Thyroid gland (tissue), 4 donors: ENCODE results near the gene FBRSL1.

ENCODE experiments used
- POLR2A ChIP-seq, 2 donors: fragments of 450-650 bp; IDR thresholded peaks; one replicate each; pipeline ENCODE4 v1.6.1; 2017; ENCODE audit warnings: antibody characterized with exemption in 2 of 2, mild to moderate bottlenecking in 2 of 2, moderate library complexity in 1 of 2
- TF ChIP-seq, protein P1 (sequence below), 6 experiments: fragments of 200-600 bp in 3 of 6; fragments of 450-650 bp in 3 of 6; sonication (generic) in 3 of 6; IDR thresholded peaks; one replicate each; pipeline ENCODE4 v1.5.1; 2016 to 2019; ENCODE audit warnings: antibody characterized with exemption in 6 of 6, mild to moderate bottlenecking in 2 of 6, inconsistent platforms in 1 of 6, moderate library complexity in 1 of 6

DNA sequence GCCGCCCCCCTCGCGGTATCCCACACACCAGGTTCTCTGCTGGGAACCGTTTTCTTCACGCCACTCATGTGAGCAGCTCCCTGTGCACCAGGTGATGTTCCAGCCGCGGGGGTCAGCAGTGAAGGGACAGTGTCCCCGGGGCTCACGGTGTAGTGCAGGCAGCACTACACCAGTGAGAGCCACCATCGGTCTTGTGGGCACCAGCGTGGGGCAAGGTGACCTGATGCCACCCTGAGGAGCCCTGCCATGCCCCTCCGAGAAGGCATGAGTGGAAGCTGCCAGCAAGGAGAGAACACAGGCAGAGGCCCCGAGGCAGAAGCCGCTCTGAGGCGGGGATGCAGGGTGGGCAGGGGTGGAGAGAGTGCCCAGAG lies 11.5 kb upstream of the FBRSL1 start:
- TF ChIP-seq, protein P1, sequence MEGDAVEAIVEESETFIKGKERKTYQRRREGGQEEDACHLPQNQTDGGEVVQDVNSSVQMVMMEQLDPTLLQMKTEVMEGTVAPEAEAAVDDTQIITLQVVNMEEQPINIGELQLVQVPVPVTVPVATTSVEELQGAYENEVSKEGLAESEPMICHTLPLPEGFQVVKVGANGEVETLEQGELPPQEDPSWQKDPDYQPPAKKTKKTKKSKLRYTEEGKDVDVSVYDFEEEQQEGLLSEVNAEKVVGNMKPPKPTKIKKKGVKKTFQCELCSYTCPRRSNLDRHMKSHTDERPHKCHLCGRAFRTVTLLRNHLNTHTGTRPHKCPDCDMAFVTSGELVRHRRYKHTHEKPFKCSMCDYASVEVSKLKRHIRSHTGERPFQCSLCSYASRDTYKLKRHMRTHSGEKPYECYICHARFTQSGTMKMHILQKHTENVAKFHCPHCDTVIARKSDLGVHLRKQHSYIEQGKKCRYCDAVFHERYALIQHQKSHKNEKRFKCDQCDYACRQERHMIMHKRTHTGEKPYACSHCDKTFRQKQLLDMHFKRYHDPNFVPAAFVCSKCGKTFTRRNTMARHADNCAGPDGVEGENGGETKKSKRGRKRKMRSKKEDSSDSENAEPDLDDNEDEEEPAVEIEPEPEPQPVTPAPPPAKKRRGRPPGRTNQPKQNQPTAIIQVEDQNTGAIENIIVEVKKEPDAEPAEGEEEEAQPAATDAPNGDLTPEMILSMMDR (IDR thresholded peaks at IDR 0.05): no peak
- no peak for TF ChIP-seq POLR2A (IDR thresholded peaks at IDR 0.05)
